HL-60 (cell line): Measurements from ENCODE around the gene PRRX2.

ENCODE experiments used
- CTCF ChIP-seq: IDR thresholded peaks from one replicate; pipeline ENCODE4 v1.5.1; 2011; ENCODE audit warnings: low read length, control low read depth, inconsistent platforms; ENCODE audit not compliant: insufficient read depth
- GABPA ChIP-seq: IDR thresholded peaks from 2 replicates; pipeline ENCODE4 v1.6.1; 2012; ENCODE audit warnings: low read depth
- POLR2AphosphoS5 ChIP-seq: IDR thresholded peaks from 2 replicates; pipeline ENCODE4 v1.6.1; 2012; ENCODE audit warnings: low read depth
- SPI1 ChIP-seq: IDR thresholded peaks from 2 replicates; pipeline ENCODE4 v1.6.1; 2012; ENCODE audit warnings: low read depth, mild to moderate bottlenecking, borderline replicate concordance

GRCh38 chr9:129694243-129694646 lies 28.8 kb downstream of the PRRX2 start:
- TF ChIP-seq CTCF (no peak), GABPA (no peak), SPI1 (no peak), POLR2AphosphoS5 (no peak)
